GM12878 (cell line): ENCODE data around the gene CFAP53. TPM values are rescaled to one million over a fixed set of nuclear protein-coding genes. Genes with fewer than 3 reads are reported as not detected.
A peak's percentile ranks its signal among the peaks of the same experiment; 100 is the strongest.

ENCODE experiments used
- ASH2L ChIP-seq: fragments of 300-600, 200-600 bp; sonication (generic); IDR thresholded peaks from 2 replicates; pipeline ENCODE4 v1.6.1; 2017; ENCODE audit warnings: low read depth, mild to moderate bottlenecking, borderline replicate concordance
- CBX3 ChIP-seq: fragments of 200-600 bp; sonication (generic); IDR thresholded peaks from 2 replicates; pipeline ENCODE4 v1.6.1; 2016; ENCODE audit warnings: low read depth, borderline replicate concordance
- EED ChIP-seq: sonication (generic); IDR thresholded peaks from 2 replicates; pipeline ENCODE4 v1.6.1; 2016; ENCODE audit warnings: antibody characterized with exemption, low read depth
- EZH2 ChIP-seq: IDR thresholded peaks from 2 replicates; pipeline ENCODE4 v1.6.1; 2012; ENCODE audit warnings: low read depth, mild to moderate bottlenecking, control low read depth, inconsistent platforms, low read length, borderline replicate concordance; ENCODE audit not compliant: control insufficient read depth
- FOXK2 ChIP-seq: fragments of 450-650 bp; IDR thresholded peaks from 2 replicates; pipeline ENCODE4 v1.6.1; 2017; ENCODE audit warnings: mild to moderate bottlenecking, moderate library complexity
- JUNB ChIP-seq: IDR thresholded peaks from 2 replicates; pipeline ENCODE4 v1.6.1; 2016; ENCODE audit warnings: antibody characterized with exemption, mild to moderate bottlenecking
- KAT2A ChIP-seq: conservative IDR thresholded peaks from 2 replicates; pipeline ENCODE4 v1.6.1; 2011; ENCODE audit warnings: low read depth, low read length; ENCODE audit not compliant: control insufficient read depth
- KLF5 ChIP-seq: fragments of 450-650 bp; IDR thresholded peaks from 2 replicates; pipeline ENCODE4 v1.6.1; 2014; ENCODE audit warnings: mild to moderate bottlenecking; ENCODE audit not compliant: partially characterized antibody
- POLR2A ChIP-seq: IDR thresholded peaks from 2 replicates; pipeline ENCODE4 v1.6.1; 2011; ENCODE audit warnings: low read depth, mild to moderate bottlenecking, low read length
- POLR2AphosphoS5 ChIP-seq: IDR thresholded peaks from 2 replicates; pipeline ENCODE4 v1.6.1; 2011; ENCODE audit warnings: mild to moderate bottlenecking, low read length, inconsistent platforms
- RB1 ChIP-seq: fragments of 450-650 bp; formaldehyde crosslinking; IDR thresholded peaks from 2 replicates; pipeline ENCODE4 v1.6.1; 2017; ENCODE audit warnings: mild to moderate bottlenecking, borderline replicate concordance
- RELA ChIP-seq: fragments of 450-650 bp; IDR thresholded peaks from 2 replicates; pipeline ENCODE4 v1.8.0; 2014; ENCODE audit warnings: borderline replicate concordance; ENCODE audit not compliant: partially characterized antibody
- RFX5 ChIP-seq: IDR thresholded peaks from 2 replicates; pipeline ENCODE4 v1.6.1; 2011; ENCODE audit warnings: low read depth, low read length, improper control_type of control experiment
- SMAD1 ChIP-seq: fragments of 450-650 bp; IDR thresholded peaks from 2 replicates; pipeline ENCODE4 v1.6.1; 2018; ENCODE audit warnings: mild to moderate bottlenecking, low read depth; ENCODE audit not compliant: partially characterized antibody
- STAT3 ChIP-seq: IDR thresholded peaks from 2 replicates; pipeline ENCODE4 v1.6.1; 2011; ENCODE audit warnings: low read depth, low read length, improper control_type of control experiment
- SUZ12 ChIP-seq: fragments of 200-600 bp; sonication (generic); IDR thresholded peaks from one replicate; pipeline ENCODE4 v1.6.1; 2018; ENCODE audit warnings: antibody characterized with exemption, mild to moderate bottlenecking; ENCODE audit not compliant: unreplicated experiment
- YY1 ChIP-seq: IDR thresholded peaks from 2 replicates; pipeline ENCODE4 v1.6.1; 2011; ENCODE audit warnings: low read depth, mild to moderate bottlenecking, low read length
- polyA plus RNA-seq, 11 experiments: library from polyadenylated mRNA; depleted of rRNA in 4 of 11; unstranded in 6 of 11; stranded (reverse) in 5 of 11; fragments of >200 nt; fragmentation: Nextera tagmentation in 4 of 11; fragmentation: Illumina TruSeq in 1 of 11; extraction: Ambion mirVana in 4 of 11; extraction: Trizol in 1 of 11; gene quantifications; 1 replicate in 1 of 11; 2 replicates in 10 of 11; pipeline versions ENCODE4 v1.2.1 to v1.2.3, GENCODE V29; 2011 to 2016; ENCODE audit warnings: inconsistent platforms in 2 of 11, missing spikeins in 2 of 11, low read depth in 1 of 11
- total RNA-seq, 4 experiments: library from RNA; depleted of rRNA in 3 of 4; stranded (reverse); fragments of >200 nt in 3 of 4; fragmentation: Illumina TruSeq in 1 of 4; extraction: Trizol in 1 of 4; gene quantifications; 2 replicates each; pipeline versions ENCODE4 v1.2.1 to v1.2.3, GENCODE V29; 2013 to 2021
- TF ChIP-seq, protein P1 (sequence below): IDR thresholded peaks from 2 replicates; pipeline ENCODE4 v1.6.1; 2011; ENCODE audit warnings: low read depth, mild to moderate bottlenecking, low read length, moderate library complexity, borderline replicate concordance; ENCODE audit errors: extremely low read depth
- TF ChIP-seq, protein P2 (sequence below): IDR thresholded peaks from 2 replicates; pipeline ENCODE4 v1.6.1; 2012; ENCODE audit warnings: improper control_type of control experiment, low read depth, low read length; ENCODE audit not compliant: insufficient replicate concordance
- TF ChIP-seq, protein P3 (sequence below): fragments of 450-650 bp; formaldehyde crosslinking; IDR thresholded peaks from 2 replicates; pipeline ENCODE4 v1.4.0; 2022; ENCODE audit warnings: mild to moderate bottlenecking, moderate library complexity

Gene CFAP53
- total and polyA plus RNA-seq, 10 of the 15 experiments (the other 5 are each of a cell fraction or from before 2014, with no cell fraction given): 0.05 to 0.31 (median 0.12) TPM; not detected in 1

DNA sequence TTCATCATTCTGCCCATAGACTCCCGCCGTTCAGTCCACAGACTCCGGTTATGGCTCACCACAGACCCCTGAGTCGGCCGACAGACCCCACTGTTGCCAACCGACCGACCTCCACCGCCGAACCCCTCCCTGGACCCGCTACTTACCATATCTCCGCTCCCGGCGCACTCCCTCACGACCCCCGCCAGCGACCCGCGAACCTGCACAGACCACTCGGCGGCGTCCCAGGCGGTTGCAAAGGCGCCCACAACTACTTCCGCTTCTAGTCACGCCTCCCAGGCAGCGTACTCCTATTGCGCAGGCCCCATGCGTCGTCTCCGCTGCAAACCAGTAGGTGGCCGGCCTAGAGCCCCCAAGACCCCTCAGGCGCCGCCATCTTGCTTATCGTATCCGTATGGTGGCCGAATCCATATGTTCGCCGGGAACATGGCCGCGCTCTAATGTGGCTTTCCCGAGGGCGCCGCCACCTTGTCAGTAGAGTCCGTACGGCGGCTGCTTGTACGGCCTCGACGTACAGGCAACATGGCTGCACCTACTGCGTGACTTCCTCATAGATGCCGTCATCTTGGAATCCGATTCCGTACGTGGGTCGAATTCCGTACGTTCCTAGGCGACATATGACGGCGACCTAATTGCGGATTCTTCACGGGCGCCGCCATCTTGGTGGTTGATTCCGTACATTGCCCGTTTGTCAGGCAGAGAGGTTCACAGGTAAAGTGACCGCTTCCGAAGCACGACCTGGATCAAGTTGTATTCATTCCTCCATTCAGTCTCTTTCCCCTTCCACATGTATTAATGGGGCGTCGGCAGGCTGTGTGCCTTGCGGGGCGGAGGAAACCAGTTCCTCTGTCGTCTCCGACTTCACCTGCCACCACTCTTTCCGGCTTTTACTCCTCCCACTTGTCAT, 21.4 kb upstream of the CFAP53 start, which contains the start of gene CXXC1 (continued):
- TF ChIP-seq KLF5 (no peak), SMAD1 (no peak), STAT3 (0 out of 2 replicates have a peak, but pooled peaks have one; percentile 42), SUZ12 (no peak), FOXK2 (no peak), EZH2 (no peak), ASH2L (no peak), JUNB (no peak; the same call in 1 of the 2 replicates), RFX5 (peak; percentile 66; the same call in 1 of the 2 replicates), EED (peak; percentile 46; the same call in 1 of the 2 replicates), POLR2A (no peak), YY1 (peak; percentile 100), POLR2AphosphoS5 (peak; percentile 64; the same call in 1 of the 2 replicates), RB1 (peak; percentile 56; the same call in 1 of the 2 replicates), KAT2A (no peak), RELA (peak; percentile 30), CBX3 (no peak)
- TF ChIP-seq, protein P1, sequence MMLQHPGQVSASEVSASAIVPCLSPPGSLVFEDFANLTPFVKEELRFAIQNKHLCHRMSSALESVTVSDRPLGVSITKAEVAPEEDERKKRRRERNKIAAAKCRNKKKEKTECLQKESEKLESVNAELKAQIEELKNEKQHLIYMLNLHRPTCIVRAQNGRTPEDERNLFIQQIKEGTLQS: no peak
- TF ChIP-seq, protein P2, sequence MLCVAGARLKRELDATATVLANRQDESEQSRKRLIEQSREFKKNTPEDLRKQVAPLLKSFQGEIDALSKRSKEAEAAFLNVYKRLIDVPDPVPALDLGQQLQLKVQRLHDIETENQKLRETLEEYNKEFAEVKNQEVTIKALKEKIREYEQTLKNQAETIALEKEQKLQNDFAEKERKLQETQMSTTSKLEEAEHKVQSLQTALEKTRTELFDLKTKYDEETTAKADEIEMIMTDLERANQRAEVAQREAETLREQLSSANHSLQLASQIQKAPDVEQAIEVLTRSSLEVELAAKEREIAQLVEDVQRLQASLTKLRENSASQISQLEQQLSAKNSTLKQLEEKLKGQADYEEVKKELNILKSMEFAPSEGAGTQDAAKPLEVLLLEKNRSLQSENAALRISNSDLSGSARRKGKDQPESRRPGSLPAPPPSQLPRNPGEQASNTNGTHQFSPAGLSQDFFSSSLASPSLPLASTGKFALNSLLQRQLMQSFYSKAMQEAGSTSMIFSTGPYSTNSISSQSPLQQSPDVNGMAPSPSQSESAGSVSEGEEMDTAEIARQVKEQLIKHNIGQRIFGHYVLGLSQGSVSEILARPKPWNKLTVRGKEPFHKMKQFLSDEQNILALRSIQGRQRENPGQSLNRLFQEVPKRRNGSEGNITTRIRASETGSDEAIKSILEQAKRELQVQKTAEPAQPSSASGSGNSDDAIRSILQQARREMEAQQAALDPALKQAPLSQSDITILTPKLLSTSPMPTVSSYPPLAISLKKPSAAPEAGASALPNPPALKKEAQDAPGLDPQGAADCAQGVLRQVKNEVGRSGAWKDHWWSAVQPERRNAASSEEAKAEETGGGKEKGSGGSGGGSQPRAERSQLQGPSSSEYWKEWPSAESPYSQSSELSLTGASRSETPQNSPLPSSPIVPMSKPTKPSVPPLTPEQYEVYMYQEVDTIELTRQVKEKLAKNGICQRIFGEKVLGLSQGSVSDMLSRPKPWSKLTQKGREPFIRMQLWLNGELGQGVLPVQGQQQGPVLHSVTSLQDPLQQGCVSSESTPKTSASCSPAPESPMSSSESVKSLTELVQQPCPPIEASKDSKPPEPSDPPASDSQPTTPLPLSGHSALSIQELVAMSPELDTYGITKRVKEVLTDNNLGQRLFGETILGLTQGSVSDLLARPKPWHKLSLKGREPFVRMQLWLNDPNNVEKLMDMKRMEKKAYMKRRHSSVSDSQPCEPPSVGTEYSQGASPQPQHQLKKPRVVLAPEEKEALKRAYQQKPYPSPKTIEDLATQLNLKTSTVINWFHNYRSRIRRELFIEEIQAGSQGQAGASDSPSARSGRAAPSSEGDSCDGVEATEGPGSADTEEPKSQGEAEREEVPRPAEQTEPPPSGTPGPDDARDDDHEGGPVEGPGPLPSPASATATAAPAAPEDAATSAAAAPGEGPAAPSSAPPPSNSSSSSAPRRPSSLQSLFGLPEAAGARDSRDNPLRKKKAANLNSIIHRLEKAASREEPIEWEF: no peak
- TF ChIP-seq, protein P3, sequence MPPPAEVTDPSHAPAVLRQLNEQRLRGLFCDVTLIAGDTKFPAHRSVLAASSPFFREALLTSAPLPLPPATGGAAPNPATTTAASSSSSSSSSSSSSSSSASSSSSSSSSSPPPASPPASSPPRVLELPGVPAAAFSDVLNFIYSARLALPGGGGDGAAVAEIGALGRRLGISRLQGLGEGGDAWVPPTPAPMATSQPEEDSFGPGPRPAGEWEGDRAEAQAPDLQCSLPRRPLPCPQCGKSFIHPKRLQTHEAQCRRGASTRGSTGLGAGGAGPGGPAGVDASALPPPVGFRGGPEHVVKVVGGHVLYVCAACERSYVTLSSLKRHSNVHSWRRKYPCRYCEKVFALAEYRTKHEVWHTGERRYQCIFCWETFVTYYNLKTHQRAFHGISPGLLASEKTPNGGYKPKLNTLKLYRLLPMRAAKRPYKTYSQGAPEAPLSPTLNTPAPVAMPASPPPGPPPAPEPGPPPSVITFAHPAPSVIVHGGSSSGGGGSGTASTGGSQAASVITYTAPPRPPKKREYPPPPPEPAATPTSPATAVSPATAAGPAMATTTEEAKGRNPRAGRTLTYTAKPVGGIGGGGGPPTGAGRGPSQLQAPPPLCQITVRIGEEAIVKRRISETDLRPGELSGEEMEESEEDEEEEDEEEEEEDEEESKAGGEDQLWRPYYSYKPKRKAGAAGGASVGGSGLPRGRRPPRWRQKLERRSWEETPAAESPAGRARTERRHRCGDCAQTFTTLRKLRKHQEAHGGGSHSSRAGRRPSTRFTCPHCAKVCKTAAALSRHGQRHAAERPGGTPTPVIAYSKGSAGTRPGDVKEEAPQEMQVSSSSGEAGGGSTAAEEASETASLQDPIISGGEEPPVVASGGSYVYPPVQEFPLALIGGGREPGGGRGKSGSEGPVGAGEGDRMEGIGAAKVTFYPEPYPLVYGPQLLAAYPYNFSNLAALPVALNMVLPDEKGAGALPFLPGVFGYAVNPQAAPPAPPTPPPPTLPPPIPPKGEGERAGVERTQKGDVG: no peak
